GM18870 (cell line): Measurements from ENCODE around the gene ABTB2.

Source experiments
- ATAC-seq: cut with Tn5 transposase; IDR thresholded peaks from one replicate; pipeline ENCODE4 v1.9.1; 2021; ENCODE audit warnings: moderate library complexity; ENCODE audit not compliant: unreplicated experiment

The ABTB2 gene

GRCh38 chr11:34317666-34318065, 40.1 kb downstream of the ABTB2 start:
- no peak for ATAC-seq

- no peak for ATAC-seq
Measured at GRCh38 chr11:34317036-34317360, 40.8 kb downstream of the ABTB2 start.

GRCh38 chr11:34316347-34317035, 41.3 kb downstream of the ABTB2 start:
- no peak for ATAC-seq

- ATAC-seq, result no peak
Measured at GRCh38 chr11:34315394-34315793, 42.4 kb downstream of the ABTB2 start.

GRCh38 chr11:34314936-34315335, 42.9 kb downstream of the ABTB2 start:
- no peak for ATAC-seq

- no peak for ATAC-seq
Measured at GRCh38 chr11:34314176-34314575, 43.6 kb downstream of the ABTB2 start.

- peak; percentile 80 for ATAC-seq
Measured at GRCh38 chr11:34313099-34313517, 44.7 kb downstream of the ABTB2 start.

- no peak for ATAC-seq
Measured at GRCh38 chr11:34311126-34311525, 46.7 kb downstream of the ABTB2 start.

- no peak for ATAC-seq
Measured at GRCh38 chr11:34309965-34310364, 47.8 kb downstream of the ABTB2 start.

GRCh38 chr11:34308913-34309585, 48.8 kb downstream of the ABTB2 start:
- ATAC-seq, result no peak

- no peak for ATAC-seq
Measured at GRCh38 chr11:34308049-34308912, 49.5 kb downstream of the ABTB2 start.

- ATAC-seq, result no peak
Measured at GRCh38 chr11:34305780-34306179, 52.0 kb downstream of the ABTB2 start.

- ATAC-seq, result no peak
Measured at GRCh38 chr11:34305193-34305592, 52.6 kb downstream of the ABTB2 start.

GRCh38 chr11:34303028-34303570, 54.7 kb downstream of the ABTB2 start:
- no peak for ATAC-seq

GRCh38 chr11:34302046-34302921, 55.5 kb downstream of the ABTB2 start:
- ATAC-seq, result peak; percentile 80

- ATAC-seq, result no peak
Measured at GRCh38 chr11:34300926-34301295, 56.9 kb downstream of the ABTB2 start.

- ATAC-seq, result no peak
Measured at GRCh38 chr11:34300026-34300925, 57.5 kb downstream of the ABTB2 start.

GRCh38 chr11:34299284-34299972, 58.4 kb downstream of the ABTB2 start:
- ATAC-seq, result no peak

- ATAC-seq, result no peak
Measured at GRCh38 chr11:34298871-34299270, 58.9 kb downstream of the ABTB2 start.
